Non-pigmented ciliary epithelial cell (primary cell): ENCODE measurements around the gene MSRB2.
"Not testable (repeated sequence)": the region's sequence is repeated elsewhere in the genome, so short reads cannot be mapped to it uniquely, and the experiment has no call there.

Experiments
- DNase-seq: peaks from one replicate; pipeline ENCODE4 v3.0.0-alpha.2; 2010; ENCODE audit warnings: low read depth

Gene MSRB2

GRCh38 chr10:23095404-23095965, at the start of gene MSRB2:
TSS of gene MSRB2 (plus strand) at chr10:23095579. CDS start at chr10:23095609, 30 bp downstream.
- DNase-seq = peak; percentile 72

- no peak for DNase-seq
These were observed 49.4 kb upstream of the MSRB2 start for GRCh38 chr10:23046027-23046426.

- no peak for DNase-seq
These were observed 48.0 kb upstream of the MSRB2 start for GRCh38 chr10:23047201-23048050.

GRCh38 chr10:23048191-23048590, 47.2 kb upstream of the MSRB2 start:
- DNase-seq = no peak

- no peak for DNase-seq
These were observed 44.1 kb upstream of the MSRB2 start for GRCh38 chr10:23051278-23051677.

- no peak for DNase-seq
These were observed 43.5 kb upstream of the MSRB2 start for GRCh38 chr10:23051855-23052331.

- no peak for DNase-seq
These were observed 42.3 kb upstream of the MSRB2 start for GRCh38 chr10:23053036-23053435.

- DNase-seq = no peak
These were observed 39.8 kb upstream of the MSRB2 start for GRCh38 chr10:23055424-23056185.

- no peak for DNase-seq
These were observed 39.2 kb upstream of the MSRB2 start for GRCh38 chr10:23056186-23056579.

- no peak for DNase-seq
These were observed 37.0 kb upstream of the MSRB2 start for GRCh38 chr10:23058366-23058765.

- no peak for DNase-seq
These were observed 34.5 kb upstream of the MSRB2 start for GRCh38 chr10:23060918-23061317.

GRCh38 chr10:23063045-23063972, 32.1 kb upstream of the MSRB2 start:
- DNase-seq = no peak

GRCh38 chr10:23063973-23064812, 31.2 kb upstream of the MSRB2 start:
- DNase-seq = no peak

GRCh38 chr10:23064813-23065114, 30.6 kb upstream of the MSRB2 start:
- DNase-seq = not testable (repeated sequence)

GRCh38 chr10:23065181-23065948, 30.0 kb upstream of the MSRB2 start:
- DNase-seq = peak; percentile 17

- no peak for DNase-seq
These were observed 28.0 kb upstream of the MSRB2 start for GRCh38 chr10:23067337-23067736.

- peak; percentile 27 for DNase-seq
These were observed 27.2 kb upstream of the MSRB2 start for GRCh38 chr10:23067939-23068775.

- DNase-seq = no peak
These were observed 26.2 kb upstream of the MSRB2 start for GRCh38 chr10:23069019-23069815.
